ENCODE measurements around the gene NAAA. TPM values are rescaled to one million over a fixed set of nuclear protein-coding genes. Genes with fewer than 3 reads are reported as not detected.
"Not testable (repeated sequence)": the region's sequence is repeated elsewhere in the genome, so short reads cannot be mapped to it uniquely, and the experiment has no call there.

NAAA gene
- total RNA-seq, 1 donor from 2014 or later, result 29.4 TPM

DNA sequence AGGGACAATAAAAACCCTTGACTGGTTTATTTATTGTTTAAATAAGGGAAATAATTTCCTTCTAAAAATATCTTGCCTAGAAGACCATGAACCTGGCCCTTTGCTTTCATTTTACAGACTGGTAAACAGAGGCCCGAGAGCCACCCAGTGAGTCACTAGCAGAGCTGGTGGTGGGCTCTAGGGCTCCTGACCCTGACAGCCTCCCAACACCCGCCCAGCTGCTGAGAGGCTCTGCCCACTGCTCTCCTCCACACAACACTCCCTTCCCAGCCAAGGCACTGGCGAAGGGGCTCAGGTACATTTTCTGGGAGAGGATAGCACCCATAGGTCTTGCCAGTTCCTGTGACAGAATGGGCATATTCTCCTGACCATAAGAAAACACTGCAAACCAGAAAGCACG lies 20.5 kb downstream of the NAAA start:
- intact Hi-C loops (cut with micrococcal nuclease), result no loop called here

DNA sequence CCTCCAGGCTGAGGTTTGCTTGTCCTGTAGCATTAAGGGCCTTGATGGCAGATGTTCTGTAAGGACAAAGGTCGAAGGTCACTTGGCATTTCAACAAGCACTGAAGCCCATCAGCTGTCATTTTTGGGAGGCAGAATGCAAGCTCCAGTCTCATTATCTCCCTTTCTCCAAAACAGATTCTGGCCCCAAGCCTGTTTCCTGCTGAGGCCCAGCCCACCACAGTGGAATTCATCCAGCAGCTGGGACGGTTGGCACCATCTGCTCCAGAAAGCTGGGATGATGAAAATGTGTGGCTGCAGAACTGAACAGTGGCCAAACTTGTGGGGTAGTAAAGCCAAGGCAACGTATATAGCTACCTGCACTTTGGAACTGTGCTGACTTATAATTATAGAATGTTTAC lies 20.9 kb downstream of the NAAA start:
- intact Hi-C loops (cut with micrococcal nuclease), result no loop called here

DNA sequence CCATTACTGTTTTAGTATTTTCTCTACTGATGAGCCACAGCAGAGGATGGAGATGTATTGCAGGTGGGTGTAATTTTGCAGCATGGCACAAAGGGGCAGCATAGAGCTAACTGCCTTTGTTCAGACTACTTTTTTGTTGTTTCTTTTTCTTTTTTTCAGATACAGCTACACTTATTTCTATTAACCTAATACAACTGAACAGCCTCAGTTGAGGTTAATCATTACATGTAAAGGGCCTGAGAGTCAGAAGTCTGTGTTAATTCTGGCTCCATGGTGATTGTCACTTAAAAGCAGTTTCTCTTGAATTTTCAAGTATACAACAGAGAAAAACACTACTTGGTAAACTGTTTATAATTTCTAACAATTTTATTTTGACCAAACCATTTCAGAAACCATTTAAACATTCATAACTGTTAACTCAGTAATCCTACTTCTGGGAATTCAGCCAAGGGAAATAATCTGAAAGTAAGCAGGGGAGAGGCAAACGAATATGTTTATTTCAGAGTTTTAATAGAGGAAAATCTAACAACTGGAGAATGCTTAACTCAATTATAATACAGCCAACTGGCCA lies 24.6 kb downstream of the NAAA start:
- intact Hi-C loops (cut with micrococcal nuclease), result loop anchor here (1.0 kb wide), 5 partner anchors 24 to 151 kb away; partner anchors contain the start of gene SDAD1

DNA sequence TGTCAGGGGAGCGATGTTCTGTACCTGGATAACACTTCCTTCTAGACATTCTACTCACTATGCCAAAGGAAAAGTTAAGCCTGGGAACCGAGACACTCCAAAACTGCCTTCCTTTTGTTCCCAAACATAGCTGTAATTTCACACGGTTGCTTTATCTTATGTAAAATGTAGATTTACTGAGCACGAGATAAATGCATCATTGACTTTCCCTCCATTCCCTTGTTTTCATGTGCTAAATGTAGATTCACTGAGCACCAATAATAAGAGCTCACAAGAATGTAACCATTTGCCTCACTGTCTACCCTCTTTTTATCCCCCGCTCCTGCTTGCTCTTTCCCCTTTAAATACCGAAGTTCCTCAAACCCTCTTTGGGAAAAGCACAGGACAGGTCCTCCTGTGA lies 27.8 kb downstream of the NAAA start:
- intact Hi-C loops (cut with micrococcal nuclease), result no loop called here

DNA sequence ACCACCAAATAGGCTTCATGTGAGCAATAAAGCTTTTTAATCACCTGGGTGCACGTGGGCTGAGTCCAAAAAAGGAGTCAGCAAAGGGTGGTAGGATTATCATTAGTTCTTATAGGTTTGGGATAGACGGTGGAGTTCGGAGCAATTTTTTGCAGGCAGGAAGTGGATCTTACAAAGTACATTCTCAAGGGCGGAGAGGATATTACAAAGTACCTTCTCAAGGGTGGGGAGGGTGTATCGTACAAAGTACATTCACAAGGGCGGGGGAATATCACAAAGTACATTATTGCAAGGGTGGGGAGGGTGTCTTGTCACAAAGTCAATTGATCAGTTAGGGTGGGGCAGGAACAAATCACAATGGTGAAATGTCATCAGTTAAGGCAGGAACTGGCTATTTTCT lies 30.0 kb downstream of the NAAA start:
- intact Hi-C loops (cut with micrococcal nuclease), result not testable (repeated sequence)

DNA sequence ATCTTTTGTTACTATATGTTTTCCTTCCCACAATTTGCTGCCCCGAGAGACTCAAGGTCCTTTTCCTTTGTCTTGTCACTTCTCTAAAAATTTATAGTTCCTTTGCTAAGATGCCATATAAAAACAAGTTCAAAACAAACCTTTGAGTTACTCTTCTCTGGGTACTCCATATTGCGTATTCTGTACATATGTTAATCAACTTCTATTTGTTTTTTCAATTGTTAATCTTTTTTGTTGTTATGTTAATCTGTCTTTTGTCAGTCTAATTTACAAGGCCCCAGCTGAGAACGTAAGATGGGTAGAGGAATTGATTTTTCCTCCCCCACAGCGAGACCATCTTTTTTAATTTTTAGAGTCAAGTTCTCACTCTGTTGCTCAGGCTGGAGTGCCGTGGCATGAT lies 31.4 kb downstream of the NAAA start:
- intact Hi-C loops (cut with micrococcal nuclease), result no loop called here

DNA sequence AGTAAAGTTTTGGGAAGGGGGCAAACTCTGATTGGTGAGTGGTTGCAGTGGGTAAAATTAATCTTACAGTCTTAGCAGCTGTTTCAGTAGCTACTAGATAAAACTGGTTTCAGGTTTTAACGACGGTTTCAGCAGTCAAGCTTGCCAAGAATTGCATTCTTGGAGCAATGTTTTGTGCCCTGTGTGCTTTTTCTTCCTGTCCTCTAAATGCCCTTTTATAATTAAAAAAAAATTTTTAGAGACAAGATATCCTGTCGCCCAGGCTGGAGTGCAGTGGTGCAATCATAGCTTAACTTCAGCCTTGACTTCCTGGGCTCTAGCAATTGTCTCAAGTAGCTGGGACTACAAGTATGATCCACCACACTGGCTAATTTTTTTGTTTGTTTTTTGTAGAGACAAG lies 32.3 kb downstream of the NAAA start:
- intact Hi-C loops (cut with micrococcal nuclease), result no loop called here

DNA sequence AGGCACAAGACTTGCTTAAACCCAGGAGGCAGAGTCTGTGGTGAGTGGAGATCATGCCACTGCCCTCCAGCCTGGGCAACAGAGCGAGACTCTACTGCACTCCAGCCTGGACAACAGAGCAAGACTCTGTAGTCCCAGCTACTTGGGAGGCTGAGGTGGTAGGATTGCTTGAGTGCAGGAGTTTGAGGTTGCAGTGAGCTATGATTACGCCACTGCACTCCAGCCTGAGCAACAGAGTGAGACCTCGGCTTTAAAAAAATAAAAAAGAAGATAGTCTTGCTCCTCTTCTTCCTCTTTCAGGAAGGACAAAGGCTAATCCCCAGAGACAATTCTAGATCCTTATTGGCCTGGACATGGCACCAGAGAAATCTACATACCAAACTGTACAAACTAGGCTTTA lies 32.8 kb downstream of the NAAA start:
- intact Hi-C loops (cut with micrococcal nuclease), result no loop called here

DNA sequence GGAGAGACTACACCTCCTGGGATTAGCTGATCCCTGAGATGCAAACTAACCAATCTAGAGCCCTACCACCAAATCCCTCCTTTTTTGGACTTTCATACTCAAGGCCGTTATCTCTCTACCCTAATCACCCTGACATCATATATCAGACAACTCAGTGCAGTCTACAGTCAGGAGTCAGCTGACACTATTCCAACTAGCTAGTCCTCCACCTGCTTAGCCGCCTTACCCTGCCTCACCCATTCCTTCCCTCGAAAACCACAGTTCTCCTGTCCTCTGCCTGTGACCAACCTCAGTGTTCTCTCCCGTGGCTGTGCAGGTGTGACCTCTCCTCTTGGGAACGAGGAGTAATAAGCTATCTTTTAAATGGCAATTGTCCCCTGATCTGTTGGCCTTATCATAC lies 36.7 kb downstream of the NAAA start:
- intact Hi-C loops (cut with micrococcal nuclease), result no loop called here

DNA sequence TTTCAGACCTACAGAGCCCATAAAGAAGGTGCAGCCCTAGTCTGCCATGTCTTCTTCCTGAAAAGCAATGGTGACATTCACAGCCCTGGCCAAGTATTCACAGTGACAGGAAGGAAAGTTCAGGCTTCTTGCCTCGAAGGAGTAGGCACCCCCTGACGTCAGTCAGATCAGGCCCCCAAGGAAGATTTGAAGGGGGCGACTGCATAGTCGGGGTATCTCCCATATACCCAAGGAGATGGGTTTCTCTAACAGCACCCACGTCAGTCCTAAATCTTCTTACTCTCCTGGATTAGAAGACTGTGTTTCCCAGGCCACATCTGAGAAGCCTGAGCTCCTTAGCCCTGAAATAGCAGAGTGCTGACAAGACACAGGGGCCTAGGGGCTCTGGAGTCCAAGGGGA lies 38.5 kb downstream of the NAAA start, which contains the start of gene PPEF2:
Gene PPEF2 (minus strand): TSS at position 101 of the 400 bp plus-strand sequence. CDS start 6,127 bp downstream, outside the sequence.
- intact Hi-C loops (cut with micrococcal nuclease), result no loop called here

DNA sequence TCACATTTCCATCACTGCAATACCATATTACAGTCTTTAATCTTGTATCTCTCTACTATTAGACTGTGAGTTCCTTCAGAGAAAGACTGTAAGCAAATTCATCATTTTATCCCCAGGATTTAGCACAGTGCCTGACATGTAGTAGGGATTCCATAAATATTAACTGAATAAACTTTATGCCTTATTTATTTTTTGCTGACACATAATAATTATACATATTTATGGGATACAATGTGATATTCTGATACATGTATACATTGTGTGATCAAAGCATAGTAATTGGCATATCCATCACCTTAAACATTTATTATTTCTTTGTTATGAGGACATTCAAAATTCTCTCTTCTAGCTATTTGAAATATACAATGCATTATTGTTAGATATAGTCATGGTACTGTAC lies 42.3 kb downstream of the NAAA start:
- intact Hi-C loops (cut with micrococcal nuclease), result no loop called here

DNA sequence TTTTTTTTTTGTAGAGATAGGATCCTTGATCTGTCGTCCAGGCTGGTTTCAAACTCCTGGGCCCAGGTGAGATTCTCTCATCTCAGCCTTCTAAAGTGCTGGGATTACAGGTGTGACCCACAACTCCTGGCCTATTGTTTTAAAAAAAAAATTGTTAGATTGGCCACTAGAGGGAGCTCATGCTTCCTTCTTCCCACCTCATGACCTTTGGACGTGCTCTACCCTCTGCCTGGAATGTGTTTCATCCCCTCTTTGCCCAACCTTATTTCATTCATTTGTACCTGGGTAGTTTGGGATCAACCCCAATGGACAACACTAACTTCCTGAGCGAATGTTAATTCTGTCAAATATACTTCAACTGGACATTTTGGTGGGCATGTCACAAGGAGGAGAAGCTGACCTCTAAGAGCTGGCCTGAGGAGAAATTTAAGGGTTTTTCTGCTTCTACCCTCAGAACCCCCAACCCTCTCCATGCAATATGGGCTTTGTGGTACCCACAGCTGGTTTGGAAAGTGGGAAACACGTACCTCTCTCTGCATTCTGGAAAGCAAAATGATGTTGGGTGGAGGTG lies 45.0 kb downstream of the NAAA start:
- intact Hi-C loops (cut with micrococcal nuclease), result loop anchor here (1.0 kb wide), 2 partner anchors 44 to 171 kb away; no protein-coding TSS in a partner anchor

DNA sequence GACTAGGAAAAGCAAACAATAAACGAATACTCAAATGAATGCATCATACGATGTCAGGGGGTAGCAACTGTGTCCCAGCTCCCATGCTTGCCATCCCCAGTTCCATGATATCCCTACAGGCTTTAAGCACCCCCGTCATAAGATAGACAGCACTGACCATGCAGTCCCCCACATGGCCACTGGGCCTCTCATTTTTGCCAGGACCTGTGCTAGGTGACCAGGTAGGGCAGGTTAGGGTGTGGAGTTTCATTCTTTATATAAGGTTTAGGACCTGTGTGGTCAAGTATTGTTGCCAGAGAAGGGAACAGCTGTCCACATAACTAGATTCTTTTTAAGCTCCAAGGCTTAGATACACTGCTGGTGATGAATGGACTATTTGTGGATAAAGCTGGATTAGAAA lies 48.3 kb downstream of the NAAA start:
- intact Hi-C loops (cut with micrococcal nuclease), result no loop called here

DNA sequence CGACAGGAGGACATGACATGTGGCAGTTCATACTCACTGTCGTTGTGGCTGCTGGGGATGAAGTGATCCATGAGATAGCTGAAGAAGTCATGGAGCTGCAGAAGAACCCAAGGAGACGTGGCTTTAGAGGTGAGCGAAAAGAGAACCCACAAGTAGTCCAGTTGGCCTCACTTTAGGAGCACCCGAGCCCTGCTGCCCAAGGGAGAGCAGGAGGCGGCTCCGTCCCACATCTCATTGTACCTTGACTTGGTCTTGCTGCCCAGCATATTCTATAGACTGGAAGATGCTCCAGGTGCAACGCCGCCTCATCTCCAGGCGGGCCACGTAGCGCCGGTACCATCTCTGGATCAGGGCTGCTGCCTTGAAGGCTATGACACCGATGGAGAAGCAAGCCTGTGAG lies 49.2 kb downstream of the NAAA start:
- intact Hi-C loops (cut with micrococcal nuclease), result no loop called here

DNA sequence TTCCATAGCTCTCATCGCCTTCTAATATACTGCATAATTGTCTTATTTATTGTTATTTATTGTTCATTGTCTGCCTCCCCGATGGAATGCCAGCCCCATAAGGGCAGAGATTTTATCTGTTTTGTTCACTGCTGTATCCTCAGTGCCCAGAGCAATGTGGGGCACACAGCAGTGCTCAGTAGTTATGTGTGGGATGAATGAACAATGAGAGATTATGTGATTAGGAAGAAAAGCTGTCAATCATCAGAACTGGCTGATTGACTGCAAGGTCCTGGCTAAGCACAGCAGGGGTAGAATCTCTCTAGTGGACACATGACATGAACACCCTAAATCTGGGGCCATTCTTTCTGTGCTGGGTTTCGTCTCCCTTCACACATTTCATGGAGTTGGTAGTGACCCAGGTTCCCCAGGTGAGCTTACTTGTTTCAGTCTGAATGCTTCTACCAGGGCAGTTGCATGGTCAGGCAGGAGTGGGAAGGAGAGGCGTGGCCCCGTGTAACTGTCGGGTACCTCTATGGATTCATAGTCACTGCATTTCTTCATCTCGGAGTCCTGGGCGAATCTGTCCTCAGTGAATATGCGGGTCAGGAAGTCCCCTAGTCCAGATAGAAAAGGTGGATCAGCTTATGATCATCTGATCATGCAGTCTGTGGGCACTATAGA lies 51.1 kb downstream of the NAAA start:
- intact Hi-C loops (cut with micrococcal nuclease), result no loop called here

DNA sequence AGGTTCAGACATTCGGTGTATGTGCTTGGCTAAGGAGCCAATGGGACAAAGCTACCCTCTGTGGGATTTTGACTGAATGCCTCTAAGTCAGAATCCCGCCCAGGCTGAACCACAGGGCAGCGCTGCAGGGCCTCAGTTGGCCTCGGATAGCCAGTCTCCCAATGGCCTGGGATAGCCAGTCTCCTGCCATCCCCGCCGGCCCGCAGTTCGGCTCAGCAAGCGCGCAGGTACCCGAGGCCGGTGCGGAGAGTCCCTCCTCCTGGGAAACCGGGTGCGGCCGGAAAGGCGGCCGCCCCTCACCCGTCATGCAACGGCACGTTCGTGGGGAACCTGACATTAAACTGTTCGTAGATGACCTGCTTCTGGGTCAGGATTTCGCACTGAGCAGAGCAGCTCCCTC lies 54.7 kb downstream of the NAAA start:
- intact Hi-C loops (cut with micrococcal nuclease), result no loop called here

DNA sequence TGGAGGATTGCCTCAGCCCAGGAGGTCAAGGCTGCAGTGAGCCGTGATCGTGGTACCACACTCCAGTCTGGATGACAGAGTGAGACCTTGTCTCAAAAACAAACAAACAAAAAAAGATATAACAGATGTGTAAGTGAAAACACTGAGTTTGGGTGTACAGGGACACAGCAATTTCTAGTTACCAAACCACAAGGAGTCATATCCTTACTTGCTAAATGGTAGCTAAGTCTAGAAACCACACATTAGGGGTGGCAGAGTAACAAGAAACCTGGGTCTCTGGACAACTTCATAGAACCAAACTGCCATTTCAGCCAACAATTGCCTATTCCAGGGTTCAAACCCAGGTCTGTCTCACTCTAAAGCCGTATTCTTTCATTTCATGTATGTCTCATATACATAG lies 59.3 kb downstream of the NAAA start:
- intact Hi-C loops (cut with micrococcal nuclease), result no loop called here

DNA sequence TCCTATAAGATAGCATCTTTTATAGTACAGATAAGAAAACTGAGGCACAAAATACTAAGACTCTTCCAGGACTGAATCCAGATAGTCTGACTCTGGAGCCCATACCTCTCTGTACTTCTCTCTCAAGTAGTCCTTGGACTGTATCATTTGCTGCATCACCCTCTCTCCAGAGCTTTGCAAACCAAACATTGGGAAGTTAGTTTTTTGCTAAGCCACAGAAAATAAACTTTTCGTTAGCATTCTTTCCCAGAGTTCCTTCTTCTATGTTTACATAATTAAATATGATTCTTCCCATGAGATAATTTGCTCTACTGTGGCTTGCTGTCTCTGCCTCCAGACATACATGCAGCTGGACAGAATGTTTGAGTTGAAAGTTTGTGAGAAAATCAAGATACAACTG lies 60.5 kb downstream of the NAAA start:
- intact Hi-C loops (cut with micrococcal nuclease), result no loop called here

DNA sequence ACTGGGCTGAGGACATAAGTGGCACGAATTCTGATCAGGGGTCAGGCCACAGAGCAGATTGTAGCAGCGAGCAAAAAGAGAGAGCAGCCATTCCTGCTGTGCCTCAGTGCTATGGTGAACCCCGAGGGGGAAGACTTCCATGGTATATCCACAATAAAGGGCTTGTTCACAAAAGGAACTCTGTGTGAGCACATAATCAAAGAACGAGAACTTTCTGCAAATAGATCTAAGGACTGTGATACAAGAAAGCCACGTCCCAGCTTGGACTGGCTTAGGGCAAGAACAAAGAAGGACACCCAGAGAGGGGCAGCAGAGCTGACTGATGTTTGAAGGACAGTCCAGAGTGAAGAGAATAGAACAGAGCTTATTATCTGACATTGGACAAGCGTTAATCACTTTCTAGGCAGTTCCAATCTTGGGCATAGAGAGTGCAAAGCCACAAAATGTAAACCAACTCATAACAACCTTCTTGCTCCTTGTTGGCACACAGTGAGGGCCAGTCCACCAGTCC lies 62.5 kb downstream of the NAAA start:
- intact Hi-C loops (cut with micrococcal nuclease), result no loop called here

DNA sequence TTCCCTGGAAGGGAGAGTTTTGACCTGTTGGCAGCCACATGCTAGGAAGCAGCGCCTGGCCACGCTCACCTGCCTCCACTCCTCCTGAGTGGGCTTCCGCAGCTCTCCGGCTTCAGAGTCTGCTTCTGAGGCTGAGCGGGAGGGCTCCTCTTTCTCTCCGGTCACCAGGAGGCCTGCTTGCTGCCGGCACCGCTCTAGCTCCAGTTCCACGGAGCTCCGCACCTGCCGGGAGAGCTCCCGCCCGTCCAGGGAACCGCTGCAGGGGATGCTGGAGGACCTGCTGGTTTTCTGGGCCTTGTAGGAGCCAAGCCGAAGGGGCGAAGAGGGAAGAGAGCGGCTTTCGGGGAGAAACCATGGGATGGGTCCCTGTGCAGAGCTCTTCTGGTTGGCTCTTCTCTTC lies 64.6 kb downstream of the NAAA start:
- intact Hi-C loops (cut with micrococcal nuclease), result no loop called here

DNA sequence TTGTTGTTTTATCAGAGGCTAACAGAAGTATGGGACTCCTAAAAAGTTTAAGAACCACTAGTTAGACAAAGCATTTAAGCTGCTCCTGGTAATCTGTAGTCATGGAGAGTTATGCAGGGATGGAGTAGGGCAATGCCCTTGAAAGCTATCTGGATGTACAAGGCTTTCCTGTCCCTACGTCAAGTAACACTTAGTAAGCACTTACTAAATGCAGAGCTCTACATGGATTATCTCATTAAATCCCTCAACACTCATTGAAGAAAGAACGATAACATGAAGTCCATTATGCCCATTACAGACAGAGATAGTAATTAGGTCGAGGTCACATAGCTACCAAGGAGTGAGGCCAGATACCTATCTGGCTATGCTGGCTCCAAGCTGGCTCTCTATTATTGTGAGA lies 71.7 kb downstream of the NAAA start:
- intact Hi-C loops (cut with micrococcal nuclease), result no loop called here

DNA sequence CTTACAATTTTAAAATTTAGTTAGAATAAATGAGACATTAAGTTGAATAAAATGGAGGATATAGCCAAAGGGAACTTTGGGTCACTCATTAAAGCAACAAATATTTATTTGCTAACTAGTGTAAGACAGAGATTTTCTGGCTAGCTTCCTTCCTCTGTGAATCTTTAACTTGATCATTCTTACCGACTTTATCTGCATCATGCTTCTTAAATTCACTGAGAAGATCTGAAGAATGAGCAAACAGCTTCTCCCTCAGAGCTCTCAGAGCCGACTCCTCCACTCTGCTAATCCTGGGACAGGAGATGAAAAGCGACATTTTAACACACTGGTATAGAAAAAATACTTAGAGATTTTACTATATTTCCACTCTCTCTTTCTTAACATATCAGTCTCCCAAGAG lies 73.7 kb downstream of the NAAA start:
- intact Hi-C loops (cut with micrococcal nuclease), result no loop called here
